Activated T-helper 17 cell treated with anti-CD3 and anti-CD28 coated beads, Interleukin-2, amount 50 U/mL, for 72 hours (primary cell): Measurements from ENCODE around the gene E2F2. TPM values are rescaled to one million over a fixed set of nuclear protein-coding genes. Genes with fewer than 3 reads are reported as not detected.

ENCODE experiments used
- ATAC-seq: fragments of 150-1000 bp; cut with Tn5 transposase; replicated peaks from 2 replicates; pipeline ENCODE4 v1.10.0; 2021; ENCODE audit warnings: mild to moderate bottlenecking, moderate library complexity
- H3K27ac Mint-ChIP-seq: one replicate; pipeline ENCODE4 v1.8.0; 2022; ENCODE audit warnings: mixed read lengths
- H3K27me3 Mint-ChIP-seq: one replicate; pipeline ENCODE4 v1.8.0; 2022; ENCODE audit warnings: mixed read lengths
- H3K36me3 Mint-ChIP-seq: one replicate; pipeline ENCODE4 v1.8.0; 2022; ENCODE audit warnings: low read depth, mild to moderate bottlenecking, mixed read lengths
- H3K4me1 Mint-ChIP-seq: one replicate; pipeline ENCODE4 v1.8.0; 2022; ENCODE audit warnings: mixed read lengths
- H3K4me3 Mint-ChIP-seq: one replicate; pipeline ENCODE4 v1.8.0; 2022; ENCODE audit warnings: mild to moderate bottlenecking, mixed read lengths
- H3K9me3 Mint-ChIP-seq: one replicate; pipeline ENCODE4 v1.8.0; 2022; ENCODE audit warnings: mixed read lengths
- total RNA-seq, 2 donors: library from RNA; stranded (reverse); gene quantifications; one replicate each; pipeline ENCODE4 v1.2.3, GENCODE V29; 2022

The E2F2 gene
- total RNA-seq, 2 donors from 2014 or later, result 13.0 to 24.1 TPM

DNA sequence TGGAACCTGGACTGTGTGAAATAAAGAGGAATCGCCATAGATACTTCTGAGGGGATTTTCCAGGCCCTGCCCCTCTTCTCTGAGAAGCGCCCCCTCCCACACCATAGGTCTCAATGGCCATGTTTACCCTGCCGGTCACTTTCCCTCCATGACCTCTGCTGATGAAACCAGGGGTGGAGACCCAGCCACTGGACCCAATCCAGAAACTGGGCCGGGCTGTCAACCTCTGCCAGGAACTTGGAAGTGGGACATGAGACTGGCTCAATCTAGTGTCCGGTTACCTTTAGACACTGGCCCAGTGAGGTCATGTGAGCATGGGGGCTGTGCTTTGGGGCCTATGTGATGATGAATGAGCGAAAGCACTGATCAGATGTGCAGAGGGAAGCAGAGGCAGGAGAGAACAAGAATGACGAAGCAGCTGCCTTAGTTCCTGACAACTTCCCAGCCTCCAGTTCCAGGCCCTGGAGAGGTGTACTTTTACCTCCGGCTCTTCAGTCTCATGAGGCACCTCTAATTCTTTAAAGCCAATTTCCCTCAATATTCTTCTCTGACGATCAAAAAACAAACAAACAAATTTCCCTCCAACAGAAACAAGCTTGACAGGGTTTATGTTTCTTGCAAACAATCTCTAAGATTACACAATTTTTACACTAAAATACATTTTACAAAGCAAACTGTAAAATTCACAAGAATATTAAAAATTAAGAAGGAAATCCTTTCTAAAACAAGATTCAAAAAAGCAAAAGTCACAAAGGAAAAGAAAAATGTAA lies 52.0 kb downstream of the E2F2 start:
- Mint-ChIP-seq H3K27me3 (peaks cover 26% of the 10 kb centered on the region), H3K9me3 (no peaks in the 10 kb centered on the region), H3K4me1 (peaks cover 7% of the 10 kb centered on the region), H3K36me3 (no peaks in the 10 kb centered on the region), H3K4me3 (no peak overlapping the region), H3K27ac (no peak overlapping the region)
- no peak for ATAC-seq

DNA sequence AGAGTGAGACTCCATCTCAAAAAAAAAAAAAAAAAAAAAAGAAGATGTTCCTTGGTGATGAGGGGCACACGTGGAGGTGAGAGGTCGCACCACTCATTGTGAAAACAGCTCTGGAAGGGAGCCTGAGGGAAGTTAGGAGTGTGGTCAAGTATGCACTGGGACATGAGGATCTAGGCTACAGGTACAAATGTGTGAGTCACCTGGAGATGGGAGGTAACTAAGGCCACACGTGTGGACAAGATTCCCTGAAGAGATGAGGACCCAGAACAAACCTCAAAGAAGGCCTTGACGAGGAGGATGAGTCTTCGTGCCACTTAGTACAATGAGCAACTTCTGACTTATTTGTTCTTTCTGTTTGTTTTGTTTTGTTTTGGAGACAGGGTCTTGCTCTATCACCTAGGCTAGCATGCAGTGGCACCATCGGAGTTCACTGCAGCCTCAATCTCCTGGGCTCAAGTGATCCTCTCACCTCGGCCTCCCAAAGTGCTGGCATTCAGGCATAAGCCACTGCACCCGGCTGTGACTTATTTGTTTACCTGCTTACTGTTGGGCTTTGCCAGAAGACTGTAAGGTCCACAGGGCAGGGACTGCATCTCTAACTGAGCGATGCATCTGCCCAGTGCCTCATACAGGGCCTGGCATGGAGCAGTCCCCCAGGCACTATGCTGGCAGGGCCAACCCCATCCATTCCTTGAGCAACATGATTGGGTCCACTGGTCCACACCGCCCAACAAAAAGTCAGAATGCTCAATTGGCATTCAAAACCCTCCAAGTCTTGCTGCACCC lies 53.5 kb downstream of the E2F2 start:
- ATAC-seq, result no peak
- no peaks in the 10 kb centered on the region for H3K4me1 Mint-ChIP-seq
- H3K27me3 Mint-ChIP-seq, result peaks cover 18% of the 10 kb centered on the region
- H3K27ac Mint-ChIP-seq, result no peak overlapping the region
- H3K4me3 Mint-ChIP-seq, result no peak overlapping the region
- no peaks in the 10 kb centered on the region for H3K9me3 Mint-ChIP-seq
- no peaks in the 10 kb centered on the region for H3K36me3 Mint-ChIP-seq

DNA sequence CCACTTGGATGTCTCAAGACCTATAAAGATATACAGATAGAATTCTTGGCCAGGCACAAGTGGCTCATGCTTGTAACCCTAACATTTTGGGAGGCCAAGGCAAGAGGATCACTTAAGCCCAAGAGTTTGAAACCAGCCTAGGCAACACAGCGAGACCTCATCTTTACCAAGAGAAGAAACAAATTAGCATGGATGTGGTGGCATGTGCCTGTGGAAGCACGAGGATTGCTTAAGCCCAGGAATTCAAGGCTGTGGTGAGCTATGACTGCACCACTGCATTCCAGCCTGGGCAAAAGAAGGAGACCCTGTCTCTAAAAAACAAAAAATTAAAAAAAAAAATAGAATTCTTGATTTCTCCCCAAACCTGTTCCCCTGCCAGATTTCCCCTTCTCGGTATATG lies 55.4 kb downstream of the E2F2 start:
- Mint-ChIP-seq H3K9me3 (no peaks in the 10 kb centered on the region), H3K27ac (no peak overlapping the region), H3K4me1 (no peaks in the 10 kb centered on the region), H3K4me3 (no peak overlapping the region), H3K27me3 (peaks cover 13% of the 10 kb centered on the region), H3K36me3 (no peaks in the 10 kb centered on the region)
- ATAC-seq, result no peak

DNA sequence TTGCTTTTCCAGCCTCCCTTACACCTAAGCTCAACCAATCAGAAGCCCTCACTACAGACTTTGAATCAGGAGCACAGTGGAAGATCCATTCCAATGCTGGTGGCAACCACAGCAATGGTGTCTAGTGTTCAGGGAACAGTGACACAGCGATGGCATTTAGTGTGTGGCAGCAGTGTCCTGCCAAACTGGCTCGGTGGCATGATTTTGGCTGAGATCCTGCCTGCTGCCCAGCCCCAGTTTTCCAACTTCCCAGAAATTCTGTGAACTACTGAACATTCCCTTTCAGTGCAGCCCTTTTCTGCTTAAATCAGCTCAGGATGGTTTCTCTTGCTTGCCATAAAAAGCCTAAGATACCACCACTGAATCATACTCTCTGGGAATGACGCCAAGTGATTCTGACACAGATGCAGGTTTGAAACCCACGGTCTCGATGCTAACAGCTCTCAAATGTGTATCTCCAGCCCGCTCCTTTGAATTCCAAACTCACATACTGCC lies 55.9 kb downstream of the E2F2 start:
- no peaks in the 10 kb centered on the region for H3K4me1 Mint-ChIP-seq
- no peak overlapping the region for H3K4me3 Mint-ChIP-seq
- no peak overlapping the region for H3K27ac Mint-ChIP-seq
- no peaks in the 10 kb centered on the region for H3K36me3 Mint-ChIP-seq
- ATAC-seq, result no peak
- H3K27me3 Mint-ChIP-seq, result peaks cover 13% of the 10 kb centered on the region
- no peaks in the 10 kb centered on the region for H3K9me3 Mint-ChIP-seq

DNA sequence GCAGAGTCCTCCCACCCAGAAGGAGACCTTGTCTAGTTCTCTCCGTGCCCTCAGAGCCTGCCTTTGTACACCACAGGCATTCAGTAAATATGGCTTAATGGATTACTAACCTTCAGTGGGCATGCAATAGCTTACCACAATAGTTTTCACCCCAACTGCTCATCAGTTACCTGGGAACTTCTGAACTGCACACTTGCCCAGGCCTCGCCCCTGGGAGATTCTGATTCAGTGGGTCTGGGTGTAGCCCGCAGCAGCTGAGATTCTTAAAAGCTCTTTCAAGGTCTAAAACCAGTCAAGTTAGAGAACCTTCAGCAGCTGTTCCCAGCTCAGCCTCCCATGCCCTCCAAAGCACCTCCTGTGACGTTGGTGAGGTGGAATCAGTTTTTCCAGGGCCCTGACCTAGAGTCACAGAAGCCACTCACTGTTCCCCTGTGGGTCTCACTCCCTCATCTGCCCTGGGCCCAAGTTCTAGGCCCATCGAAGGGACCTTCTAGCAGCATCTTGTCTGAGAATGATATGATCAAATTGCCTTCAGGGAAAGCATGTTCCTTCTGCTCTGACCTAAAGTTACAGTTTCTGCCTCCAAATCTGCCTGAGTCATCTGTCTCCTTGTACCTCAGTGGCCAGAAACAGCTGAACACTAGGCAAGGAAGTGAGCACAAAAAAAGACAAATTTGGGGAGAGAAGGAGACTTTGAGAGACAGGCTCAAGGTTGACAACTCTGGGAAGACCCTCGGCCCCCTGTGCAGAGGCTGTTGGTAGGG lies 57.8 kb downstream of the E2F2 start:
- ATAC-seq, result no peak
- H3K4me1 Mint-ChIP-seq, result no peaks in the 10 kb centered on the region
- no peaks in the 10 kb centered on the region for H3K36me3 Mint-ChIP-seq
- H3K27ac Mint-ChIP-seq, result no peak overlapping the region
- peaks cover 13% of the 10 kb centered on the region for H3K27me3 Mint-ChIP-seq
- no peak overlapping the region for H3K4me3 Mint-ChIP-seq
- H3K9me3 Mint-ChIP-seq, result no peaks in the 10 kb centered on the region

DNA sequence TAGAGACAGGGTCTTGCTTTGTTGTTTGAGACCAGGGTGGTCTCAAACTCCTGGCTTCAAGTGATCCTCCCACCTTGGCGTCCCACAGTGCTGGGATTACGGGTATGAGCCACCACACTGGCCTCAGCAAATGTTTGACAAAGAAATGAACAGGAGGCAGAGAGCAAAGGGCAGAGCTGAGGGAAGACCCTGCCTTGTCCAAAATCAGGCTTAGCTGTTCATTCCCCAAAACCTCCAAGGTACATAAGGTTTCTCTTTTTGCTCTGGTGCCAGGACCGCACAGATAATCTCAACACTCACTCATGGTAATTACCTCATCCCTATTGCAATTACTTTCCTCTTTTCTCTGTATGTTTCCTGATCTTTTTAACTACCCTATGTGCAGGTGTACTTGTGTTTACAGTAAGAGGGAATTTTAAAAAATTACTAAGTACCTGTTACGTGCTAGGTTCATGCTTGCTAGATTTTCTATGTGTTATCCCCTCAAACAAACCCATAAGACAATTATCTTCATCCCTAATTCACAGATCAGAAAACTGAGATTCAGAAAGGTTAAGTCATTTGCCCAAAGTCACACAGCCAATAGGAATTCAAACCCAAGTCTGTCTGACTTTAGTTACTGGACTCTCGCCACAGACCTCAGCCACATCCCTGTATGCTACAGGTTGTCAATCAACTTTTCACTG lies 58.5 kb downstream of the E2F2 start:
- H3K4me3 Mint-ChIP-seq, result no peak overlapping the region
- ATAC-seq, result no peak
- H3K27ac Mint-ChIP-seq, result no peak overlapping the region
- H3K27me3 Mint-ChIP-seq, result peaks cover 12% of the 10 kb centered on the region
- H3K4me1 Mint-ChIP-seq, result no peaks in the 10 kb centered on the region
- H3K36me3 Mint-ChIP-seq, result no peaks in the 10 kb centered on the region
- H3K9me3 Mint-ChIP-seq, result no peaks in the 10 kb centered on the region

DNA sequence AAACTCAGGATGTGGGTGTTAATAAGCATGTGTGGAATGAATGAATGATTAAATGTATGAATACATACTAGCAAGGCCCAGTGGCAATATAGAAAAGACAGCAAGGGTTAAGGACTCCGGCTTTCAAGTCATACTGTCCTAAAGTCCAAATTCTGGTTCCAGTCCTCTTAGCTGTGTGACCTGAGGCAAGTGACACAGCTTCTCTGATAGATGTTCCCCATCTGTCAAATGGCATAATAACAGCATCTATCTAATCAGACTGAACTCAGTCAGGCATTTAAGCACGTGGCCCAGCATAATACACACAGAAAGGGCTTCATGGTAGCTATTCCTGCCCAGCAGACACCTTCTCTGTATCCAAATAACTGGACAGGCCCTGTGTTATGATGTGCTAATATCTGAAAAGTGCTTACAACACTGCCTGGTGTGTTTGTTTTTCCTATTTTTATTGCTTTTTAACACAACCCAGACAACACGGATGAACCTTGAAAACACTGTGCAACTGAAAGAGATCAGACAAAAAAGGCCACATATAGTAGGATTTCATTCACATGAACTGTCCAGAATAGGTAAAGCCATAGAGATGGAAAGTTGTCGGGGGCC lies 59.5 kb downstream of the E2F2 start:
- Mint-ChIP-seq H3K36me3 (no peaks in the 10 kb centered on the region), H3K27me3 (peaks cover 8% of the 10 kb centered on the region), H3K9me3 (no peaks in the 10 kb centered on the region), H3K27ac (no peak overlapping the region), H3K4me3 (no peak overlapping the region), H3K4me1 (no peaks in the 10 kb centered on the region)
- no peak for ATAC-seq

DNA sequence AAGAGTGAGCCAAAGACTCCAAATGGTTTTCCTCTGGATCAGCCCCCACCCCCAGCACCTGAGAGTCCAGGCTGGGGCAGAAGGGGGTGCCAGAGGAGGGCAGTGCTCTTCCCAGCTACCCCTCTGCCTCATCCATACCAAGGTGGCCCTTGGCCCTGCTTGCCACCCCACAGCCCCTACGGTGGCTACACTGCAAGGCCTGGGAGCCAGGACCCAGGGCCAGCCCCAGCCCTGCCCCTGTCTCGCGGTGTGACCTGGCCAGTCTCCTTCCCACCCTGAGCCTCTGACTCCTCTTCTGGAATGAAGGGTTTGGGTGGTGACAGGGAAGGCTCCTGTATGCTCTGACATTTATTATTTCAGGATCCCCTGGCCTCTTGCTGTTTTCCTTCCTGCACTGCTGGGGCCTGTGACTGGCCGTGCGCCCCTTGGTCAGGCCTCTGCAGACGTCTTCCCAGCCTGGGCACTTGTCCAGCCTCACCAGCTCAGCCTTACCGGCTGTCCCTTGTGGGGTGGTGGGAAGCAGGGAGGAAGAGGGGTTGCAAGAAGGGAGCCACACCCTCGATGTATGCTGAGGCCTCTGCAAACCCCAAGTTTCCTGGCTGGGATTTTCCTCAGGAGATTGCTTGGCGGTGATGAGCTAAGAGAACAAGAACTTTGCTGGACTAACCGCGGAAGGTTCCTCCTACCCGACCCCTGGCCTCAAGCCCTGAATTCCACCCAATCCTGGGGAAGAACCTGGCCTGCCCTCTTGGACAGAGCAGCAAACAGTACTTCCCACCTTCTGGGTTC lies 60.6 kb downstream of the E2F2 start:
- Mint-ChIP-seq H3K27ac (no peak overlapping the region), H3K4me1 (no peaks in the 10 kb centered on the region), H3K36me3 (no peaks in the 10 kb centered on the region), H3K4me3 (no peak overlapping the region), H3K9me3 (no peaks in the 10 kb centered on the region), H3K27me3 (peaks cover 3% of the 10 kb centered on the region)
- ATAC-seq, result no peak

DNA sequence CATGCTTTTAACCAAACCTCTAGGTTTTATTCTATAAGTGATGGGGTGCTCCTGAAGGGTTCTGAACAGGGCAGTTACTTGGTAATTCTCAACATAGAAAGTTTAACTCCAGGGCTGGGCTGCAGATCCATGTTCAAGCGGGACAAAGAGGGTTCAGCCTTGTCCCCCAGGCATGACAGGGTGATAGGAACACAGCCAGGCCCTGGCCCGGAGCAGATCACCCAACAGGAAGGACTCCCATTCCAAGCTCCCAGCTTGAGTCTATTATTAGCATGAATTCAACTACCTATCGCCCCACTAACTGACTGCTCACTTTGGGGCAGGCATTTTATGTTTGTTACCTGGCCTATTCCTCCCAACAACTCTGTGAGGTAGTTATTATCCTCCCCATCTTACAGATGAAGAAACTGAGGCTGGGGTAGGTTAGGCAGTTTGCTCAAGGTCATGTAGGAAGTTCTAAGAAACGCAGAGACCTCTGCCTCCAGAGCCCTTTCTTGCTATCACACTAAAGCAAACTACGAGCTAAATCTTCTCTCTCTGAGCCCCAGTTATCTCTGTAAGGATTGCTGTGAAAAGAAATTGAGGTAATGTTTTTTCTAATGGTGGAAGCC lies 61.6 kb downstream of the E2F2 start:
- Mint-ChIP-seq H3K27ac (no peak overlapping the region), H3K4me3 (no peak overlapping the region), H3K27me3 (no peaks in the 10 kb centered on the region), H3K9me3 (no peaks in the 10 kb centered on the region), H3K36me3 (no peaks in the 10 kb centered on the region), H3K4me1 (no peaks in the 10 kb centered on the region)
- ATAC-seq, result no peak

DNA sequence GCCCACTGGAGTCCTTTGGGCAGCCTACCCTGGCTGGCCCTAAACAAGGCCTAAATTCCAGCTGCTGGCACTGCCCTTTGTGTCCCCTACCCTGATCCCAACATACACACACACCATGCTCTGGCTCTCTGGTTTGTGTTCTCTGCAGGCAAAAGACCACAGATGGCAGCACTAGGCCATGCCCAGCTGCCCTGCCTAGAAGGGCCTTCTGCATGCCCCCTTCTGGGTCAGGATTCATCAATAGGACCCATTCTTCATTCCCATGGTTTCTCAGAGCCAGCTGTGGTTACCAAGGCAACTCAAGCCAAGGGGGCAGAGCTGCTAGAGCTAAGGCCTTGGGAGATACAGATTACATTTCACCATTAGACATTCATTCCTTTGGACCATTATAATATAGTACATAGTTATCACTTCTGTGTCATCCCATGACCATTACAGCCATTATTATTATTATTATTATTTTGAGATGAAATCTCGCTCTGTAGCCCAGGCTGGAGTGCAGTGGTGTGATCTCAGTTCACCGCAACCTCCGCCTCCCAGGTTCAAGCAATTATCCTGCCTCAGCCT lies 64.5 kb downstream of the E2F2 start:
- Mint-ChIP-seq H3K27me3 (peaks cover 6% of the 10 kb centered on the region), H3K36me3 (no peaks in the 10 kb centered on the region), H3K4me3 (no peak overlapping the region), H3K4me1 (no peaks in the 10 kb centered on the region), H3K27ac (no peak overlapping the region), H3K9me3 (no peaks in the 10 kb centered on the region)
- ATAC-seq, result no peak

DNA sequence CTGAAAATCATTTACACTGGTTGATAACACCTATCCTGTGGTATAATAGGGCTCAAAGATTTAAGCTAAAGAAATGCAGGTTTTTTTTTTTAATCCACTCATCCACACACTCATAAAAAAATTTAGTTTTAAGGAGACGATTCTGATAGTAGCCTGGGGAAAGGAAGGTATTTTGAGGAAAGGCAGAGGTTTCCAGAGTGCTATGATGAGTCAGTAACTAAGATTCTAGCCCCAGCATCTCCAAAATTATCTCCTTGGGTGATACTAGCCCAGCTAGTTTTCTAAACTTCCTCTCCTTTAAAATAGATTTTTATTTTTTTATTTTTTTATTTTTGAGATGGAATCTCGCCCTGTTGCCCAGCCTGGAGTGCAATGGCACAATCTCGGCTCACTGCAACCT lies 67.7 kb downstream of the E2F2 start:
- no peaks in the 10 kb centered on the region for H3K9me3 Mint-ChIP-seq
- no peak overlapping the region for H3K4me3 Mint-ChIP-seq
- no peak for ATAC-seq
- no peak overlapping the region for H3K27ac Mint-ChIP-seq
- H3K36me3 Mint-ChIP-seq, result no peaks in the 10 kb centered on the region
- no peaks in the 10 kb centered on the region for H3K4me1 Mint-ChIP-seq
- H3K27me3 Mint-ChIP-seq, result peaks cover 6% of the 10 kb centered on the region

DNA sequence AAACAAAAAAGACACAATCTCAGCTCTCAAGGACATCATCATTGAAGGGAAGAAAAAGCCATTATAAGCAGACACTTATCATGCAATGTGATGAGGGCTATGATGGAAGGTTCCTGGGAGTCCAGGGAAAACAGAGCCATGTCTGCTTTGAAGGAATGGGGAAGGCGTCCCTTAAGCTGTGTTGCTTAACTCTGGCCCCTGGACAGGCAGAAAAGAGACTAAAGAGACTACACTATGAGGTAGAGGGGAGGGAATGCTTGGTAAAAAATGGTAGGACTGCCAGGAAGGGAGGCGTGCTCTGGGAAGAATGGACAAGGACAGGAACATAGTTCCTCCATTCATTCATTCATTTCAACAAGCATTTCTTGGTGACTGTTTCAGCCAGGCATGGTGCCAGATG lies 68.3 kb downstream of the E2F2 start:
- Mint-ChIP-seq H3K4me1 (no peaks in the 10 kb centered on the region), H3K4me3 (no peak overlapping the region), H3K36me3 (no peaks in the 10 kb centered on the region), H3K27me3 (peaks cover 8% of the 10 kb centered on the region), H3K27ac (no peak overlapping the region), H3K9me3 (no peaks in the 10 kb centered on the region)
- ATAC-seq, result no peak

DNA sequence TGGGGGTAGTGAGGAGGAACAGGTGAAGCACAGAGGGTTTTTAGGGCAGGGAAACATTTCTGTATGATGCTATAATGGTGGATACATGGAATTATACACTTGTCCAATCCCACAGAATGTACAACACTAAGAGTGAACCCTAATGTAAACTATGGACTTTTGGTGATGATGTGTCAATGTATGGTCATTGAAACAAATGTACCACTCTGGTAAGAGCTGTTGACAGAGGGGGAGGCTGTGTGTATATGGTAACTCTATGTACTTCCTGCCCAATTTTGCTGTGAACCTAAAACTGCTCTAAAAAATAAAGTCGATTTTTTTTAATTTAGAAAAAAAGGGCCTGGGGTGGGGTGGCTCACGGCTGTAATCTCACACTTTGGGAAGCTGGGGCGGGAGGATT lies 70.0 kb downstream of the E2F2 start:
- H3K27ac Mint-ChIP-seq, result no peak overlapping the region
- no peaks in the 10 kb centered on the region for H3K36me3 Mint-ChIP-seq
- H3K4me1 Mint-ChIP-seq, result peaks cover 7% of the 10 kb centered on the region
- H3K9me3 Mint-ChIP-seq, result no peaks in the 10 kb centered on the region
- H3K4me3 Mint-ChIP-seq, result no peak overlapping the region
- peaks cover 14% of the 10 kb centered on the region for H3K27me3 Mint-ChIP-seq
- ATAC-seq, result no peak
